Vagina (tissue), 2 donors: ENCODE measurements around the gene DNLZ. TPM values are rescaled to one million over a fixed set of nuclear protein-coding genes. Genes with fewer than 3 reads are reported as not detected.
A peak's percentile ranks its signal among the peaks of the same experiment; 100 is the strongest.

Experiments
- DNase-seq, 2 donors: peaks; one replicate each; pipeline ENCODE4 v3.0.0-alpha.2; 2017; ENCODE audit errors: extremely low spot score in 2 of 2
- H3K27ac ChIP-seq: fragments of 200-600 bp; sonication (generic); one replicate; pipeline ENCODE4 v1.5.1; 2019
- H3K27me3 ChIP-seq: fragments of 200-600 bp; sonication (generic); one replicate; pipeline ENCODE4 v1.5.1; 2019
- H3K36me3 ChIP-seq, 2 donors: fragments of 200-600 bp; sonication (generic); one replicate each; pipeline ENCODE4 v1.5.1; 2017 to 2019
- H3K4me1 ChIP-seq: fragments of 200-600 bp; sonication (generic); one replicate; pipeline ENCODE4 v1.5.1; 2019
- H3K4me3 ChIP-seq, 2 donors: fragments of 200-600 bp; sonication (generic); 1 replicate in 1 of 2; 2 replicates in 1 of 2; pipeline ENCODE4 v1.5.1; 2016 to 2019
- H3K9me3 ChIP-seq: fragments of 200-600 bp; sonication (generic); one replicate; pipeline ENCODE4 v1.5.1; 2019
- CTCF ChIP-seq, 3 experiments: fragments of 450-650 bp in 2 of 3; fragments of 200-600 bp in 1 of 3; sonication (generic) in 1 of 3; IDR thresholded peaks; one replicate each; pipeline ENCODE4 v1.5.1; 2017 to 2019; ENCODE audit warnings: antibody characterized with exemption in 3 of 3, mild to moderate bottlenecking in 2 of 3, moderate library complexity in 2 of 3
- POLR2A ChIP-seq, 2 donors: fragments of 450-650 bp; IDR thresholded peaks; one replicate each; pipeline ENCODE4 v1.6.1; 2017; ENCODE audit warnings: antibody characterized with exemption in 2 of 2, mild to moderate bottlenecking in 2 of 2, moderate library complexity in 2 of 2
- POLR2AphosphoS5 ChIP-seq, 2 donors: sonication (generic); formaldehyde crosslinking; IDR thresholded peaks; one replicate each; pipeline ENCODE4 v1.9.0; 2017; ENCODE audit warnings: antibody characterized with exemption in 2 of 2, mild to moderate bottlenecking in 2 of 2, low read depth in 1 of 2; ENCODE audit not compliant: insufficient read depth in 1 of 2
- intact Hi-C: fragments of 100-400 bp; cut with DNase I; formaldehyde crosslinking; loops from one replicate; pipeline ENCODE4 v1.15.1; 2023
- total RNA-seq: library from RNA; depleted of rRNA; stranded (reverse); fragments of >200 nt; gene quantifications from one replicate; pipeline ENCODE4 v1.2.3, GENCODE V29; 2016

DNLZ gene
- total RNA-seq, 1 donor from 2014 or later, result 25.0 TPM

- Histone ChIP-seq H3K9me3 (no peaks in the 10 kb centered on the region), H3K27ac (peak within 1 kb of the TSS; percentile 31), H3K27me3 (no peaks in the 10 kb centered on the region), H3K4me3 (peak within 1 kb of the TSS; percentile 92 to 96), H3K36me3 (peaks cover 0 to 30% of the 10 kb centered on the region in 2 donors), H3K4me1 (peaks cover 21% of the 10 kb centered on the region)
- no peak for TF ChIP-seq POLR2A (IDR thresholded peaks at IDR 0.05)
- peak; percentile 75 to 100 (median 90) for TF ChIP-seq CTCF (IDR thresholded peaks at IDR 0.05)
- intact Hi-C loops, result loop anchor here (10.0 kb wide), 1 partner anchor 85 kb away; no protein-coding TSS in a partner anchor
- DNase-seq, result no peak
These were observed 36.7 kb upstream of the DNLZ start, which contains the start of gene SNAPC4 for GRCh38 chr9:136400038-136400834. Gene SNAPC4 (minus strand): TSS chr9:136400170. CDS start chr9:136398428, 1,742 bp downstream.

GRCh38 chr9:136399176-136400037 is 35.9 kb upstream of the DNLZ start:
- Histone ChIP-seq H3K9me3 (no peaks in the 10 kb centered on the region), H3K27ac (peak overlapping the region; percentile 31), H3K4me1 (peaks cover 21% of the 10 kb centered on the region), H3K27me3 (no peaks in the 10 kb centered on the region), H3K4me3 (peak overlapping the region; percentile 92 to 96), H3K36me3 (peaks cover 0 to 36% of the 10 kb centered on the region in 2 donors)
- TF ChIP-seq POLR2A (IDR thresholded peaks at IDR 0.05) (no peak), POLR2AphosphoS5 (IDR thresholded peaks at IDR 0.05; ENCODE audit: insufficient read depth in 1 of 2, low read depth in 1 of 2) (no peak), CTCF (IDR thresholded peaks at IDR 0.05) (no peak)
- intact Hi-C loops, result loop anchor here (10.0 kb wide), 1 partner anchor 85 kb away; no protein-coding TSS in a partner anchor
- no peak for DNase-seq

- no peak for TF ChIP-seq POLR2A (IDR thresholded peaks at IDR 0.05)
- TF ChIP-seq CTCF (IDR thresholded peaks at IDR 0.05), result no peak
- TF ChIP-seq POLR2AphosphoS5 (IDR thresholded peaks at IDR 0.05; ENCODE audit: insufficient read depth in 1 of 2, low read depth in 1 of 2), result no peak
- Histone ChIP-seq H3K9me3 (no peaks in the 10 kb centered on the region), H3K36me3 (peaks cover 0 to 47% of the 10 kb centered on the region in 2 donors), H3K4me1 (peaks cover 21% of the 10 kb centered on the region), H3K27me3 (no peaks in the 10 kb centered on the region), H3K4me3 (no peak overlapping the region), H3K27ac (no peak overlapping the region)
- intact Hi-C loops, result no loop called here
- DNase-seq, result no peak
These were observed 34.7 kb upstream of the DNLZ start for GRCh38 chr9:136398286-136398685.

- H3K27me3 ChIP-seq, result no peaks in the 10 kb centered on the region
- intact Hi-C loops, result no loop called here
- no peak overlapping the region for H3K27ac ChIP-seq
- H3K4me1 ChIP-seq, result peaks cover 21% of the 10 kb centered on the region
- DNase-seq, result no peak
- peaks cover 0 to 53% of the 10 kb centered on the region in 2 donors for H3K36me3 ChIP-seq
- no peak overlapping the region for H3K4me3 ChIP-seq
- no peak for TF ChIP-seq POLR2AphosphoS5 (IDR thresholded peaks at IDR 0.05; ENCODE audit: insufficient read depth in 1 of 2, low read depth in 1 of 2)
- no peak for TF ChIP-seq POLR2A (IDR thresholded peaks at IDR 0.05)
- no peak for TF ChIP-seq CTCF (IDR thresholded peaks at IDR 0.05)
- H3K9me3 ChIP-seq, result no peaks in the 10 kb centered on the region
These were observed 34.1 kb upstream of the DNLZ start for GRCh38 chr9:136397643-136398042.
